GM23338 (cell line): Measurements from ENCODE around the gene ING3. TPM values are rescaled to one million over a fixed set of nuclear protein-coding genes. Genes with fewer than 3 reads are reported as not detected.

Experiments
- ATAC-seq: fragments of 200-7000 bp; cut with Tn5 transposase; 3 replicates; pipeline ENCODE4 v1.9.1; 2020
- DNase-seq: peaks from one replicate; pipeline ENCODE4 v3.0.0-alpha.2; 2015; ENCODE audit warnings: low spot score
- H2AFZ ChIP-seq: fragments of 200-600 bp; sonication (generic); 2 replicates; pipeline ENCODE4 v1.8.0; 2016; ENCODE audit warnings: antibody characterized with exemption, mild to moderate bottlenecking, moderate library complexity
- H3F3A ChIP-seq: fragments of 200-600 bp; sonication (generic); replicated peaks from 2 replicates; pipeline ENCODE4 v1.8.0; 2017; ENCODE audit warnings: antibody characterized with exemption, mixed run types, low read depth
- H3K27ac ChIP-seq: fragments of 200-600 bp; sonication (generic); 2 replicates; pipeline ENCODE4 v1.6.1; 2016; ENCODE audit warnings: low read depth
- H3K27me3 ChIP-seq: fragments of 200-600 bp; sonication (generic); 2 replicates; pipeline ENCODE4 v1.8.0; 2016; ENCODE audit warnings: mild to moderate bottlenecking, mixed run types, moderate library complexity; ENCODE audit not compliant: insufficient read depth
- H3K36me3 ChIP-seq: fragments of 200-600 bp; sonication (generic); 2 replicates; pipeline ENCODE4 v1.8.0; 2016; ENCODE audit warnings: mild to moderate bottlenecking; ENCODE audit not compliant: insufficient read depth
- H3K4me1 ChIP-seq: fragments of 200-600 bp; sonication (generic); 2 replicates; pipeline ENCODE4 v1.8.0; 2016; ENCODE audit warnings: mild to moderate bottlenecking, moderate library complexity; ENCODE audit not compliant: insufficient read depth
- H3K4me2 ChIP-seq: fragments of 200-600 bp; sonication (generic); 2 replicates; pipeline ENCODE4 v1.7.1; 2017; ENCODE audit warnings: mixed run types
- H3K4me3 ChIP-seq: fragments of 200-600 bp; sonication (generic); 2 replicates; pipeline ENCODE4 v1.6.1; 2016; ENCODE audit warnings: mixed run types
- H3K79me2 ChIP-seq: fragments of 200-600 bp; sonication (generic); replicated peaks from 2 replicates; pipeline ENCODE4 v1.8.0; 2017; ENCODE audit warnings: mild to moderate bottlenecking; ENCODE audit not compliant: insufficient read depth
- H3K9me2 ChIP-seq: fragments of 200-600 bp; sonication (generic); 2 replicates; pipeline ENCODE4 v1.8.0; 2017; ENCODE audit not compliant: insufficient read depth
- H4K20me1 ChIP-seq: fragments of 200-600 bp; sonication (generic); replicated peaks from 2 replicates; pipeline ENCODE4 v1.8.0; 2017; ENCODE audit warnings: mild to moderate bottlenecking; ENCODE audit not compliant: insufficient read depth
- H3K27ac Mint-ChIP-seq: 2 replicates; pipeline ENCODE4 v1.8.0; 2020; ENCODE audit warnings: inconsistent platforms, mild to moderate bottlenecking, moderate library complexity, mixed read lengths
- H3K27me3 Mint-ChIP-seq: 3 replicates; pipeline ENCODE4 v1.8.0; 2022; ENCODE audit warnings: low read depth, mild to moderate bottlenecking, moderate library complexity, mixed read lengths, inconsistent platforms; ENCODE audit not compliant: insufficient read depth, poor library complexity
- H3K36me3 Mint-ChIP-seq: 3 replicates; pipeline ENCODE4 v1.8.0; 2021; ENCODE audit warnings: low read depth, mild to moderate bottlenecking, inconsistent platforms, moderate library complexity, mixed read lengths
- H3K4me1 Mint-ChIP-seq: 3 replicates; pipeline ENCODE4 v1.8.0; 2020; ENCODE audit warnings: mild to moderate bottlenecking, inconsistent platforms, mixed read lengths
- H3K4me3 Mint-ChIP-seq: 3 replicates; pipeline ENCODE4 v1.8.0; 2021; ENCODE audit warnings: moderate library complexity, mild to moderate bottlenecking, inconsistent platforms, mixed read lengths
- H3K9me3 Mint-ChIP-seq: 3 replicates; pipeline ENCODE4 v1.8.0; 2020; ENCODE audit warnings: moderate library complexity, mild to moderate bottlenecking, inconsistent platforms, mixed read lengths
- CREB1 ChIP-seq: fragments of 250-450 bp; sonication (Bioruptor Pico); IDR thresholded peaks from 2 replicates; pipeline ENCODE4 v1.5.0; 2020; ENCODE audit warnings: low read depth, mild to moderate bottlenecking, moderate library complexity
- CTCF ChIP-seq, 2 experiments: fragments of 200-600 bp in 1 of 2; sonication (generic) in 1 of 2; conservative IDR thresholded peaks; 2 replicates each; pipeline versions ENCODE4 v1.5.1 to v1.6.1; 2016 to 2017; ENCODE audit warnings: antibody characterized with exemption in 2 of 2, low read depth in 2 of 2, mild to moderate bottlenecking in 2 of 2, moderate library complexity in 1 of 2
- ETS1 ChIP-seq: IDR thresholded peaks from 2 replicates; pipeline ENCODE4 v1.6.1; 2016; ENCODE audit warnings: antibody characterized with exemption
- EZH2 ChIP-seq: fragments of 200-600 bp; sonication (generic); IDR thresholded peaks from one replicate; pipeline ENCODE4 v1.8.0; 2017; ENCODE audit warnings: antibody characterized with exemption, mild to moderate bottlenecking, low read depth; ENCODE audit not compliant: unreplicated experiment
- EZH2phosphoT487 ChIP-seq: fragments of 200-600 bp; sonication (generic); IDR thresholded peaks from one replicate; pipeline ENCODE4 v1.8.1; 2018; ENCODE audit warnings: antibody characterized with exemption; ENCODE audit not compliant: unreplicated experiment
- JUNB ChIP-seq: IDR thresholded peaks from one replicate; pipeline ENCODE4 v1.6.1; 2016; ENCODE audit warnings: antibody characterized with exemption; ENCODE audit not compliant: unreplicated experiment
- POLR2AphosphoS5 ChIP-seq: IDR thresholded peaks from 2 replicates; pipeline ENCODE4 v1.6.1; 2016; ENCODE audit warnings: antibody characterized with exemption, low read depth
- REST ChIP-seq: IDR thresholded peaks from one replicate; pipeline ENCODE4 v1.6.1; 2018; ENCODE audit warnings: antibody characterized with exemption; ENCODE audit not compliant: unreplicated experiment
- STAT1 ChIP-seq: IDR thresholded peaks from one replicate; pipeline ENCODE4 v1.6.1; 2016; ENCODE audit warnings: antibody characterized with exemption; ENCODE audit not compliant: unreplicated experiment
- ZNF114 ChIP-seq: fragments of 250-450 bp; sonication (Bioruptor Pico); IDR thresholded peaks from 2 replicates; pipeline ENCODE4 v1.5.0; 2020; ENCODE audit warnings: mild to moderate bottlenecking, moderate library complexity
- ZNF331 ChIP-seq: fragments of 250-450 bp; sonication (Bioruptor Pico); IDR thresholded peaks from 2 replicates; pipeline ENCODE4 v1.5.0; 2020; ENCODE audit warnings: low read depth, mild to moderate bottlenecking, moderate library complexity
- polyA plus RNA-seq: library from polyadenylated mRNA; unstranded; fragments of >200 nt; fragmentation: Nextera tagmentation; extraction: Ambion mirVana; gene quantifications from 2 replicates; pipeline ENCODE4 v1.2.1, GENCODE V29; 2016
- total RNA-seq: library from RNA; depleted of rRNA; stranded (reverse); fragments of >200 nt; shearing (Covaris generic); gene quantifications from 2 replicates; pipeline ENCODE4 v1.2.3, GENCODE V29; 2014
- TF ChIP-seq, protein P1 (sequence below): fragments of 250-450 bp; sonication (Bioruptor Pico); IDR thresholded peaks from 2 replicates; pipeline ENCODE4 v1.5.0; 2020; ENCODE audit warnings: mild to moderate bottlenecking, moderate library complexity

The ING3 gene
- total and polyA plus RNA-seq, 2 experiments from 2014 or later, result 17.8 to 26.2 TPM

DNA sequence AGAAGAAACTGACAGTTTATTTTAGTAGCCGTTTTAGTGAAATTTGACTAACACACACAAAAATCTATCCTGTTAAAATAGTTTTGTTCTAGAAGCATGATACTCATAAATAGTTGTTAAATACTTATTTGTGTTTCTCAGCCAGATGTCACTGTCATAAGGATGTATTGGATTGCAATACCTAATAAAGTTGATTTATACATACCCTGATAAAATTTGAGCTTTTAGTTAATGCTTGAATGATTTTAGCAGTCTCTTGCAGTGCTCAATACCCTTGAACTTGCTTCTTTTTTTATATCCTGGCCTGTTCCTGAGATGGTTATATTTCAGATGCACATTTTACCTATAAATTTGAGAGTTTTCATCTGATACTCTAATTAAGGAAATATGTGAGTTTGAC lies 10.1 kb downstream of the ING3 start:
- H3K9me3 Mint-ChIP-seq, result no peaks in the 10 kb centered on the region
- Histone ChIP-seq H3K4me1 (peaks cover 10% of the 10 kb centered on the region), H3K36me3 (peaks cover 5% of the 10 kb centered on the region; the same call in 1 of the 2 replicates), H3K27me3 (no peaks in the 10 kb centered on the region), H3K27ac (no peak overlapping the region), H3K4me3 (no peak overlapping the region), H4K20me1 (no peaks in the 10 kb centered on the region), H3K4me2 (no peak overlapping the region), H2AFZ (no peak overlapping the region), H3F3A (no peaks in the 10 kb centered on the region), H3K9me2 (no peaks in the 10 kb centered on the region), H3K79me2 (peaks cover 22% of the 10 kb centered on the region; the same call in 1 of the 2 replicates)
- DNase-seq (no peak), ATAC-seq (no peak)
- no peak overlapping the region; the same call in 1 of the 2 replicates for H3K27ac Mint-ChIP-seq
- peaks cover 21% of the 10 kb centered on the region for H3K36me3 Mint-ChIP-seq
- no peak overlapping the region for H3K4me3 Mint-ChIP-seq
- TF ChIP-seq REST (no peak), STAT1 (no peak), JUNB (no peak), ETS1 (no peak), CREB1 (CRISPR knock-in tag) (no peak), EZH2 (no peak), EZH2phosphoT487 (no peak), CTCF (conservative IDR thresholded peaks at IDR 0.05; ENCODE audit: low read depth in 2 of 2) (no peak), ZNF331 (CRISPR knock-in tag) (no peak), POLR2AphosphoS5 (no peak), ZNF114 (CRISPR knock-in tag) (no peak)
- TF ChIP-seq, protein P1, sequence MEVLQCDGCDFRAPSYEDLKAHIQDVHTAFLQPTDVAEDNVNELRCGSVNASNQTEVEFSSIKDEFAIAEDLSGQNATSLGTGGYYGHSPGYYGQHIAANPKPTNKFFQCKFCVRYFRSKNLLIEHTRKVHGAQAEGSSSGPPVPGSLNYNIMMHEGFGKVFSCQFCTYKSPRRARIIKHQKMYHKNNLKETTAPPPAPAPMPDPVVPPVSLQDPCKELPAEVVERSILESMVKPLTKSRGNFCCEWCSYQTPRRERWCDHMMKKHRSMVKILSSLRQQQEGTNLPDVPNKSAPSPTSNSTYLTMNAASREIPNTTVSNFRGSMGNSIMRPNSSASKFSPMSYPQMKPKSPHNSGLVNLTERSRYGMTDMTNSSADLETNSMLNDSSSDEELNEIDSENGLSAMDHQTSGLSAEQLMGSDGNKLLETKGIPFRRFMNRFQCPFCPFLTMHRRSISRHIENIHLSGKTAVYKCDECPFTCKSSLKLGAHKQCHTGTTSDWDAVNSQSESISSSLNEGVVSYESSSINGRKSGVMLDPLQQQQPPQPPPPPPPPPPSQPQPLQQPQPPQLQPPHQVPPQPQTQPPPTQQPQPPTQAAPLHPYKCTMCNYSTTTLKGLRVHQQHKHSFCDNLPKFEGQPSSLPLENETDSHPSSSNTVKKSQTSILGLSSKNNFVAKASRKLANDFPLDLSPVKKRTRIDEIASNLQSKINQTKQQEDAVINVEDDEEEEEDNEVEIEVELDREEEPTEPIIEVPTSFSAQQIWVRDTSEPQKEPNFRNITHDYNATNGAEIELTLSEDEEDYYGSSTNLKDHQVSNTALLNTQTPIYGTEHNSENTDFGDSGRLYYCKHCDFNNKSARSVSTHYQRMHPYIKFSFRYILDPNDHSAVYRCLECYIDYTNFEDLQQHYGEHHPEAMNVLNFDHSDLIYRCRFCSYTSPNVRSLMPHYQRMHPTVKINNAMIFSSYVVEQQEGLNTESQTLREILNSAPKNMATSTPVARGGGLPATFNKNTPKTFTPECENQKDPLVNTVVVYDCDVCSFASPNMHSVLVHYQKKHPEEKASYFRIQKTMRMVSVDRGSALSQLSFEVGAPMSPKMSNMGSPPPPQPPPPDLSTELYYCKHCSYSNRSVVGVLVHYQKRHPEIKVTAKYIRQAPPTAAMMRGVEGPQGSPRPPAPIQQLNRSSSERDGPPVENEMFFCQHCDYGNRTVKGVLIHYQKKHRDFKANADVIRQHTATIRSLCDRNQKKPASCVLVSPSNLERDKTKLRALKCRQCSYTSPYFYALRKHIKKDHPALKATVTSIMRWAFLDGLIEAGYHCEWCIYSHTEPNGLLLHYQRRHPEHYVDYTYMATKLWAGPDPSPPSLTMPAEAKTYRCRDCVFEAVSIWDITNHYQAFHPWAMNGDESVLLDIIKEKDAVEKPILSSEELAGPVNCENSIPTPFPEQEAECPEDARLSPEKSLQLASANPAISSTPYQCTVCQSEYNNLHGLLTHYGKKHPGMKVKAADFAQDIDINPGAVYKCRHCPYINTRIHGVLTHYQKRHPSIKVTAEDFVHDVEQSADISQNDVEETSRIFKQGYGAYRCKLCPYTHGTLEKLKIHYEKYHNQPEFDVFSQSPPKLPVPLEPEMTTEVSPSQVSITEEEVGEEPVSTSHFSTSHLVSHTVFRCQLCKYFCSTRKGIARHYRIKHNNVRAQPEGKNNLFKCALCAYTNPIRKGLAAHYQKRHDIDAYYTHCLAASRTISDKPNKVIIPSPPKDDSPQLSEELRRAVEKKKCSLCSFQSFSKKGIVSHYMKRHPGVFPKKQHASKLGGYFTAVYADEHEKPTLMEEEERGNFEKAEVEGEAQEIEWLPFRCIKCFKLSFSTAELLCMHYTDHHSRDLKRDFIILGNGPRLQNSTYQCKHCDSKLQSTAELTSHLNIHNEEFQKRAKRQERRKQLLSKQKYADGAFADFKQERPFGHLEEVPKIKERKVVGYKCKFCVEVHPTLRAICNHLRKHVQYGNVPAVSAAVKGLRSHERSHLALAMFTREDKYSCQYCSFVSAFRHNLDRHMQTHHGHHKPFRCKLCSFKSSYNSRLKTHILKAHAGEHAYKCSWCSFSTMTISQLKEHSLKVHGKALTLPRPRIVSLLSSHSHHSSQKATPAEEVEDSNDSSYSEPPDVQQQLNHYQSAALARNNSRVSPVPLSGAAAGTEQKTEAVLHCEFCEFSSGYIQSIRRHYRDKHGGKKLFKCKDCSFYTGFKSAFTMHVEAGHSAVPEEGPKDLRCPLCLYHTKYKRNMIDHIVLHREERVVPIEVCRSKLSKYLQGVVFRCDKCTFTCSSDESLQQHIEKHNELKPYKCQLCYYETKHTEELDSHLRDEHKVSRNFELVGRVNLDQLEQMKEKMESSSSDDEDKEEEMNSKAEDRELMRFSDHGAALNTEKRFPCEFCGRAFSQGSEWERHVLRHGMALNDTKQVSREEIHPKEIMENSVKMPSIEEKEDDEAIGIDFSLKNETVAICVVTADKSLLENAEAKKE (CRISPR knock-in tag), result no peak
- peaks cover 2% of the 10 kb centered on the region for H3K27me3 Mint-ChIP-seq
- peaks cover 30% of the 10 kb centered on the region for H3K4me1 Mint-ChIP-seq
